ENCODE results near the gene CMIP.

The CMIP gene

DNA sequence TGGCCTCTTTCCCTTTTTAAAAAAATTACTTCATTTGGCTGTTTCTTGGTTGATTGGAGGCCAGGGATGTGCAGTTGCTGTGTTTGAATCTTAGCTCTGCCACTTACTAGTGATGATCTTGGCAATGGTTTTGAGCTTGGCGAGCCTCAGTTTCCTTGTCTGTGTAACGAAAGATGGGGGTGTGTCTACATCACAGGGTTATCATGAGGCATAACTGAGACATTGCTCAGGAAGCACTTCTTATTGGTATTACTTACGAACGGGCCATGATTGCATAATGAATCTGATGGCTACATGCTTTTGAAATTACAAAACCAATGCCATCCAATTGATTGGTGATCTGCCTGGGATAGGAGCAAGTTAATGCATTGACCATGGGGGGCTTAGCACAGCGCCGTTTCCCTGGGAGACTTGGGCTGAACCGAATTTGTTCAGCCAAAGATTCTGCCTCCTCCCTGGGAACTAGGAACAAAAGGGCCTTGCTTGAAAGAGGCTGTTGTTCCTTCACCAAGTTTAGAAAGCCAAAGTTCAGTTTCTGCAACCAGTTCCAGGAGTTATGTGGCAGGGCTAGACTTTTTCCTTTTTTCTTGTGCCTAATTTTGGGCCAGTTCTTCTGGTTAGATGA, 21.9 kb downstream of the CMIP start:
- H3K36me3 Mint-ChIP-seq (ENCODE audit: insufficient read depth) = peaks cover 46% of the 10 kb centered on the region
- ATAC-seq (replicated peaks) (no peak), DNase-seq (no peak)
- no peaks in the 10 kb centered on the region for H3K9me3 Mint-ChIP-seq
- peak overlapping the region; percentile 53 to 95 for H3K27ac Mint-ChIP-seq
- H3K4me3 Mint-ChIP-seq = peak overlapping the region in 1 of 2 donors; percentile 48
- no peaks in the 10 kb centered on the region for H3K27me3 Mint-ChIP-seq
- H3K4me1 Mint-ChIP-seq (ENCODE audit: low read depth in 2 of 2) = peaks cover 69 to 74% of the 10 kb centered on the region in 2 donors

DNA sequence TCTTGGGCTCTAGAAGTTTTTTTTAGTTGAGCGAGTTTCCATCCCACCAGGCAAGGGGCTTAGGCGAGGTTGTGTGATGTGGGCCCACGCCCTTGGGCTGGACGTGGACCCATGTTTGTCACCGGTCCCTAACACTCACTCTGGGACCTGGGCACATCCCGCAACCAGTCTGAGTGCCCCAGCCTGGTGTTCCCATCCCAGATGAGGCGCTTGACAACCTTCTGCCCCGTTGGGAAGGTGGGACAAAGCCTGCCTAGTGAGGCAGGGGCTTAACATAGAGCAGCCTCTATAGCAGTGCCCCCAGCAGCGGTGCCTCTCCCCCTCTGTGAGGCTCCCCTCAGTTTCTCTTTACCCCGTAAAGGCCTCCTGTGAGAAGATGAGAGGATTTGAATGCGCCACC, 22.5 kb downstream of the CMIP start:
- no peaks in the 10 kb centered on the region for H3K9me3 Mint-ChIP-seq
- H3K4me1 Mint-ChIP-seq (ENCODE audit: low read depth in 2 of 2) = peaks cover 67 to 76% of the 10 kb centered on the region in 2 donors
- DNase-seq (no peak), ATAC-seq (replicated peaks) (no peak)
- peak overlapping the region; percentile 95 to 97 for H3K27ac Mint-ChIP-seq
- H3K4me3 Mint-ChIP-seq = no peak overlapping the region
- H3K36me3 Mint-ChIP-seq (ENCODE audit: insufficient read depth) = peaks cover 46% of the 10 kb centered on the region
- no peaks in the 10 kb centered on the region for H3K27me3 Mint-ChIP-seq

DNA sequence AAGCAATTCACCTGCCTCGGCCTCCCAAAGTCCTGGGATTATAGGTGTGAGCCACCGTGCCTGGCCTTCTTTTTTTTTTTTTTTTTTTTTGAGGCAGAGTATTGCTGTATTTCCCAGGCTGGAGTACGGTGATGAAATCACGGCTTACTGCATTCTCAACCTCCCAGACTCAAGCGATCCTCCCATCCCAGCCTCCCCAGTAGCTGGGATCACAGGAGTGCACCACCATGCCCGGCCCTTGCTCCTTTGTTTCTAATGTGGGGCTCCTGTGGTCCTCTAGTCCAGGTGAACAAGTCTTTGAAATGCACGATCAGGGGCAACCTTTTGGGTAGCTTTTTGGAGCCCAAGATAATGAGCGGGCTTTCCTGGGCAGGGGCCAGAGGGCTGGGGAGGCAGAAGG, 23.2 kb downstream of the CMIP start:
- peak overlapping the region in 1 of 2 donors; percentile 88 for H3K4me3 Mint-ChIP-seq

DNA sequence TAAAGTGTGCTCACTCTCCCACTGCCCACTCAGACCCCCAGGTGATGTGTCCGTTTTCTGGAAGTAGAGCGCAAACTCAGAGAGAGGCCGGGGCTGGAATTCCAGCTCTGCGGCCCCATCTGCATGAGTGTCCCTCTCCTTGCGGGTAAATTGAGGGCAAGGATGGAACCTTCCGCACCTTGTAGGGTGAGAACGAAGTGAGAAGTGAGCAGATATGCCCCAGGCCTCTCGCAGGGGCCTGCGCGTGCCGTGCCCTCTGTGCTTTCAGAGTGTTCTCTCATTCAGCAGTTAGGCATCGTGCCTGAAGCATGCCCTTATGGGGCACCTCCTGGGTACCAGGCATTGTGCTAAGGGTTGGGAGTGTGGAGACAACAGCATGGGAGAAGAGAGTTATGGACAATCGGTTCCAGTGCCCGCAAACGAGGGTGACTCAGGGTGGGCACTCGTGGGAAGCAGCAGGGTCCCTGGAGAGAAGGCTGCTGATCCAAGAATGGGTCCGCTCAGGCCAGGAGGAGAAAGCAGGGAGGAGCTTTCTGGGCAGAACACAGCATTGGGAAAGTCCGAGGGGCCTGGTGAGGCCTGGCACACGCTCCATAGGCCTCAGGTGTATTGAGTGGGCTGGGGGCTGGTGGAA, 23.8 kb downstream of the CMIP start:
- Mint-ChIP-seq H3K27ac (peak overlapping the region; percentile 95 to 97), H3K9me3 (no peaks in the 10 kb centered on the region), H3K36me3 (ENCODE audit: insufficient read depth) (peaks cover 54% of the 10 kb centered on the region), H3K4me1 (ENCODE audit: low read depth in 2 of 2) (peaks cover 68 to 78% of the 10 kb centered on the region in 2 donors), H3K4me3 (peak overlapping the region; percentile 43 to 88), H3K27me3 (no peaks in the 10 kb centered on the region)
- ATAC-seq (replicated peaks) = no peak
- no peak for DNase-seq

More for the DNA sequence above, 23.2 kb downstream of the CMIP start:
- no peaks in the 10 kb centered on the region for H3K27me3 Mint-ChIP-seq
- DNase-seq (no peak), ATAC-seq (replicated peaks) (no peak)
- peaks cover 49% of the 10 kb centered on the region for H3K36me3 Mint-ChIP-seq (ENCODE audit: insufficient read depth)
- no peaks in the 10 kb centered on the region for H3K9me3 Mint-ChIP-seq
- peak overlapping the region; percentile 95 to 97 for H3K27ac Mint-ChIP-seq
- H3K4me1 Mint-ChIP-seq (ENCODE audit: low read depth in 2 of 2) = peaks cover 67 to 74% of the 10 kb centered on the region in 2 donors

DNA sequence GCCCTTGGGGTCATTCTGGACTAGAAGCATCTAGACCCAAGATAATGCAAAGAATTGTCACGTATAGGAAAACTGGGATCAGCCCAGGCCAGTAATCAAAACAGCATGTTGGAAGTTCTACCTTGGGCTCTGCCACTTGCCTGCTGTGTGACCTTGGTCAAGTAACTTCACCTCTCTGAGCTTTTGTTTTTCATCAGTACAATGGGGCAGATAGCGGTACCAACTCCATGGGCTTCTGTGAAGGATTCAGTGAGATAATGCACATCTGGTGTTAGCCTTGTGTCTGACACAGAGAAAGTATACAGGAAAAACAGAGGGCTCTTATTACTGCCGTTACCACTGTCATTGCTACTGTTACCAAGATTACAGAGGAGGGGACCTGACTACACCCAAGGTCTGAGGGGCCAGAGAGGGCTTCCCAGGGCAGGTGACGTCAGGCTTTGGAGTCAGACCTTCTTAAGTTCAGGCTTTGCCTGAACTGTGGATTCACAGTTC, 24.6 kb downstream of the CMIP start:
- ATAC-seq (replicated peaks) (peak; percentile 57), DNase-seq (peak in 1 of 3 experiments; percentile 29)
- H3K27ac Mint-ChIP-seq = peak overlapping the region; percentile 95 to 97
- H3K36me3 Mint-ChIP-seq (ENCODE audit: insufficient read depth) = peaks cover 47% of the 10 kb centered on the region
- peak overlapping the region; percentile 84 to 88 for H3K4me3 Mint-ChIP-seq
- H3K9me3 Mint-ChIP-seq = no peaks in the 10 kb centered on the region
- H3K4me1 Mint-ChIP-seq (ENCODE audit: low read depth in 2 of 2) = peaks cover 70 to 76% of the 10 kb centered on the region in 2 donors
- no peaks in the 10 kb centered on the region for H3K27me3 Mint-ChIP-seq

DNA sequence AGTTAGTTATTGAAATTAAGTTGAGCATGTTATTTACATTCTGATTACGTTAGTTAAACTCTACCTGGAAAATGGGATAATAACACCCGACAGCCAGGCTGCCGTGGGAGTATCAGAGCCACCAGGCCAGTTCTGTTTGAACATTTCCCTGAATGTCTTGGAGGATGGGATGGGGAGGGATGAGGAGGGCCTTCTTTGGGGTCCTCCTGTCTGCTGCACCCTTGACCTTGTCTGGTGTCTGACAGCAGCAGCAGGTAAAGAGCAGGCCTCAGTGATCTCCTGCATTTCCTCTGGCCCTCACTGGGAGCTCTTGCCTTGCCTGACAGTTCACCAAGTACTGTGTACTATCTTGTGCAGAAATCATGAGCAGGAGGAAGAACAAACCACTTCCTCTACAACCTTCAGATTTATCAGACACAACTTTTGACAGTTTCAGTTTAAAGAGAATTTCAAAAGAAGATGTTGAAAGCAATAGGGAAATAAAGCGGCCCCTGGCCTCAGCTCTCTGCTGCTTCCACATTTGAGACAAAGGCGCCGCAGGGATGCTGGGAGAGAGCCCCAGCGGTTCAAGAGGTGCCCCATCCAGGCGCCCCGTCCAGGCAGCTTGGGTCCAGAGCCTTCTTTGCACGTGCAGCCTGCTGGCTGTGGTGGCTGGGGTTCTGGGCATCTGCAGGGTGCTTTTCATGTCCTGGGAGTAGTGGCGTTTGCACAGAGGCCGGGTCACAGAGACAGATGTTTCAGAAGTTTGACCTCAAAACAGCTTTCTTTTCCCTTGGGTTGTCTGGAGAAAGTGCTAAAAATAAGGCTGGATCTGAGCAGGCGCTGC, 25.3 kb downstream of the CMIP start:
- peak overlapping the region; percentile 84 to 88 for H3K4me3 Mint-ChIP-seq
- peak overlapping the region; percentile 95 to 97 for H3K27ac Mint-ChIP-seq
- H3K9me3 Mint-ChIP-seq = no peaks in the 10 kb centered on the region
- no peaks in the 10 kb centered on the region for H3K27me3 Mint-ChIP-seq
- peaks cover 70 to 72% of the 10 kb centered on the region in 2 donors for H3K4me1 Mint-ChIP-seq (ENCODE audit: low read depth in 2 of 2)
- H3K36me3 Mint-ChIP-seq (ENCODE audit: insufficient read depth) = peaks cover 45% of the 10 kb centered on the region
- ATAC-seq (replicated peaks) = peak; percentile 90
- DNase-seq = peak; percentile 20 to 39 (median 33)

DNA sequence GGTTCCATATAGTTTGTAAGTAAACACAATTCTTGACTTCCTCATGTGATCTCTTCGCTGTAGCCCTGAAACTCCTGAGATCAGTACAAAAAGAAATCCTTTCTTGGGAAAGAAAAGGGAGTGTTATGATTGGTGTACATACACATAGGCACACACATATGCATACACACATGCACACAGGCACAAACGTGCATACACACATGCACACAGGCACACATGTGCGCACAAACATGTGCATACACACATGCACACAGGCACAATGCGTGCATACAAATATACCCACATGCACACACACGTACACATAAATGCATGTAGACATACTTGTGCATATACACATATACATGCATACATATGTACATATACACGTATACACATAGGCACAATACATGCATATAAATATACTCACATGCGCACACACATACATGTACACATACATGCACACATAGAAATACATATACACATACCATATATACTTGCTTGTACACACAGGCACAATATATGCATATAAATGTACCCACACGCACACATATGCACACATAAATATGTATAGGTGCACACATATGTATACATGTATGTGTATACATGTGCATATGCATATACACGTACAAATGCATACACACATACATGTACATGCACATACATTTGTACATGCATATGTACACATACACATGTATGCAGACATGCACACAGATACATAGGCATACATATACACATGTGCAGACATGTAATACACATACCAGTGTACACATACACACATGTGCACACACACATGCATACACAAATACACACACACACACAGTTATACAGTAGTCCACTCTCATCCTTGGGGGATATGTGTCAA, 26.4 kb downstream of the CMIP start:
- H3K27ac Mint-ChIP-seq = peak overlapping the region; percentile 95 to 97
- DNase-seq = no peak
- peaks cover 50% of the 10 kb centered on the region for H3K36me3 Mint-ChIP-seq (ENCODE audit: insufficient read depth)
- no peak for ATAC-seq (replicated peaks)
- no peaks in the 10 kb centered on the region for H3K27me3 Mint-ChIP-seq
- peaks cover 71 to 74% of the 10 kb centered on the region in 2 donors for H3K4me1 Mint-ChIP-seq (ENCODE audit: low read depth in 2 of 2)
- peak overlapping the region; percentile 84 to 88 for H3K4me3 Mint-ChIP-seq
- H3K9me3 Mint-ChIP-seq = no peaks in the 10 kb centered on the region

DNA sequence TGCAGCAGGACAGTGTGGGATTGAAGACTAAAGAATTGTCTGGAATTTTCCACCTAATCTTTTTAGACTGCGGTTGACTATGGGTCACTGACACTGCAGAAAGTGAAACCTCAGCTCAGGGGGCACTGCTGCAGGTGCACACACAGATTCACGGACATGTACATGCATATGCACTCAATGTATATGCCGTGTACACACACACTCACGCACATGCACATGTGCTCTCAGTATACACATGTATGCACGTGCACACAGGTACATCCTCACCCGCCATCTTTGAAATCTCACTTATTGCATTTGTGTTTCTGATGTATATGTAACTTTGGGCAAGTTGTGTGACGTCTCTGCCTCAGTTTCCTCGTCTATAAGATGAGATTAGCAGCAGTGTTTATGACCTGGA, 27.3 kb downstream of the CMIP start:
- Mint-ChIP-seq H3K4me1 (ENCODE audit: low read depth in 2 of 2) (peaks cover 73 to 76% of the 10 kb centered on the region in 2 donors), H3K4me3 (no peak overlapping the region), H3K36me3 (ENCODE audit: insufficient read depth) (peaks cover 57% of the 10 kb centered on the region), H3K27me3 (no peaks in the 10 kb centered on the region), H3K9me3 (no peaks in the 10 kb centered on the region), H3K27ac (peak overlapping the region; percentile 83 to 90)
- DNase-seq = no peak
- ATAC-seq (replicated peaks) = no peak

DNA sequence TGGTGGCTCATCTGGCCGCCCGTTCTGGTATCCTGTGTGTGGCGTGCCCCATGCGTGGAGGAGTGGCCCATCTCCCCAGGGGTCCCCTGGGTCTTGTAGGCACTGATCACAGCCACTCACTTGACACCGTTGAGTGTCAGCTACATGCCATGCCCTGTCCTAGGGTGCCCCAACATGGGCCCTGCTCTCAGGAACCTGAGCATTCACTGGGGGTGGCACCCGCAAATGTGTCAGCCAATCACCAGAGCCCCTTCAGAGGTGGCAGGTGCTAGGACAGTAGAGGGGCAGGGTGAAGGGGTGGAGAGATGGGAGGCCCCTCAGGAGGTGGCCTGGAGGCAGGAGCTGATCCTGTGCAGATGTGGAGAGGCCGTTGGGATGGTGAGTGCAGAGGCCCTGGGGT, 27.8 kb downstream of the CMIP start:
- no peak overlapping the region for H3K4me3 Mint-ChIP-seq
- ATAC-seq (replicated peaks) (no peak), DNase-seq (no peak)
- H3K9me3 Mint-ChIP-seq = no peaks in the 10 kb centered on the region
- peaks cover 78 to 81% of the 10 kb centered on the region in 2 donors for H3K4me1 Mint-ChIP-seq (ENCODE audit: low read depth in 2 of 2)
- H3K36me3 Mint-ChIP-seq (ENCODE audit: insufficient read depth) = peaks cover 60% of the 10 kb centered on the region
- H3K27me3 Mint-ChIP-seq = no peaks in the 10 kb centered on the region
- H3K27ac Mint-ChIP-seq = peak overlapping the region; percentile 83 to 90

DNA sequence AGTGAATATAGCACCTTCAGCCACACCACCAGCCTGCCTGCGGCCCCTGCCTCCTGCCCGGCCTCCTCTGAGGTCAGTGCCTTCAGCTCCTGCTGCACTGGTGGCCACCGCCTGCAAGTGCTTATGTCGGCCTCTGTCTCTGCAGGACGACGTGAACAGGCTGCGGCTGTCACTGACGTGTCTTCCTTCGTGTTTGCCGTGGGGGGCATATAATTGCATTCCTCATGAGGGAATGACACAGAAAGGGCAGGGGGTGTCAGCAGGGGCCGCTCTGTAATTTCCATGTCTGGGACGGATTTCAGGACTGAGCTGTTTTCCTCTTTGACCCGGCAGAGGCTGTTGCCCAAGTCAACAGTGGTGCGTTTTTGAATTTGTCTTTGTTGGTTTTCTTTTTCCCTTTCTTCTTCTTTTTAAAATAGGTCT, 28.5 kb downstream of the CMIP start:
- ATAC-seq (replicated peaks) (no peak), DNase-seq (no peak)
- H3K4me3 Mint-ChIP-seq = no peak overlapping the region
- H3K27ac Mint-ChIP-seq = peak overlapping the region; percentile 83 to 90
- peaks cover 85% of the 10 kb centered on the region in 2 donors for H3K4me1 Mint-ChIP-seq (ENCODE audit: low read depth in 2 of 2)
- no peaks in the 10 kb centered on the region for H3K9me3 Mint-ChIP-seq
- peaks cover 58% of the 10 kb centered on the region for H3K36me3 Mint-ChIP-seq (ENCODE audit: insufficient read depth)
- no peaks in the 10 kb centered on the region for H3K27me3 Mint-ChIP-seq

DNA sequence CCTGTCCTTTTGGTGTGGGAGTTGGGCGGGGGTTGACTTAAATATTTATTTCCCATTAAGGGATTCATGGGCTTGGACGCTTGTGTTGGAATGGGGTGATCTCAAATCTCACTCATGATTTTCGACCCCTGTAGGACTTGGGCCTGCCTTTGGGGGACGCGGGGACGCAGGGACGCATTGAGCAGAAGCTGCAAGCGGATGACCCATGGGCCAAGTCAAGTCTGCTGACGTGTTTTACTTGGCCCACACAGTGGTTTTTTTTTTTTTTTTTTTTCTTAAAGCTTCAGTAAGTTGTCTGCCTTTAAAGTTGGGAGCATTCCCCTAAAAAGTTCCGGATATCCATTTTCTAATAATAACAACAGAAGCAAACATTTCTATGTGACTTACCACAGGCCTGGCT, 28.9 kb downstream of the CMIP start:
- no peaks in the 10 kb centered on the region for H3K27me3 Mint-ChIP-seq
- H3K4me1 Mint-ChIP-seq (ENCODE audit: low read depth in 2 of 2) = peaks cover 84% of the 10 kb centered on the region in 2 donors
- no peaks in the 10 kb centered on the region for H3K9me3 Mint-ChIP-seq
- H3K27ac Mint-ChIP-seq = peak overlapping the region; percentile 83 to 94
- peaks cover 58% of the 10 kb centered on the region for H3K36me3 Mint-ChIP-seq (ENCODE audit: insufficient read depth)
- ATAC-seq (replicated peaks) = no peak
- no peak overlapping the region for H3K4me3 Mint-ChIP-seq
- no peak for DNase-seq

DNA sequence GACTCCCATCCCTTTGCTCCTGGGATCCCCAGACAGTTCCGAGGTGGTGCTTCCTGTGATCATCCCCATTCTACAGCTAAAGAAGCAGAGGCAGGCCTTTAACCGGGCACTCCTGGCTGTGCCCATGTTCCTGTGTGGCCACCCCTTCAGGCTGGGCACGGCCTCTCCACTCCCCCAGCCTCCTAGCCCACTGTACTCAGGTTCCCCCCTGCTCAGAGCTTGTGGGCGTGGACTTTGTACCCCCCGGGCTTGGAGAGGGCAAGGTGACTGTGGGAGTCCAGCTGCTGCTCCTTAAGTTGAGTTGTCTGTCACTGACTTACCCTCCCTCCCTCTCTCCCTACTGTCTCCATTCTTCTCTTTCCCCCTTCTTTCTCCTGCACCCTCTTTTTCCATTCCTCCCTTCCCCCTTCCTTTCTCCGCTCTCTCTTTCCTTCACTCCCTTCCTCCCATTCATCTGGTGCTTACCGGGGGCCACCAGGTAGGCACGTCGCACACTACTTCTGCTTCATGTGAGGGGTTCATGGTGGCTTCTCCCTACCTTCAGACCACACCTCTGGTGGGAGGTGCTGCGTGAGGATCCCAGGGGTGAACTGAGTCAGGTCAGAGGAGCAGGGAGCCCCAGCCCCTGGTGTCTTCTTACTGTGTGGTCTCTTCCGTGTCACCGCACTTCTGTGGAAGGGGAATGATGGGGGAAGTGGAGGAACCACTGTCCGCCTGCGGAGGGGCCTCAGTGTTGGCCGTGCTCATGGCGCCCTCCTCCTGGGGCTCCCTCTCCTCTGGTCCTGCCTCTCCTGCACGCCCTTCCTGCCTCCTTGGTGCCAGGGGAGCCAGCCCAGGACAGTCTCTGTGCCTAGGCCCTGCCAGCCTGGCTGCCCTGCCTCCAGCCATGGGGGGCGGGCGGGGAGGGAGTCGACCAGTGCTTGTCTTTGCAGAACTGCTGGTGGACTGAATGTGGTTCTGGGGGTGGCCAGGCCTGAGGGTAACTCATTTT, 29.7 kb downstream of the CMIP start:
- H3K4me1 Mint-ChIP-seq (ENCODE audit: low read depth in 2 of 2) = peaks cover 83 to 84% of the 10 kb centered on the region in 2 donors

More for the DNA sequence above, 29.7 kb downstream of the CMIP start:
- H3K27me3 Mint-ChIP-seq = no peaks in the 10 kb centered on the region
- ATAC-seq (replicated peaks) = no peak
- no peak for DNase-seq
- peak overlapping the region in 1 of 2 donors; percentile 21 for H3K4me3 Mint-ChIP-seq
- H3K9me3 Mint-ChIP-seq = no peaks in the 10 kb centered on the region
- peak overlapping the region; percentile 83 to 94 for H3K27ac Mint-ChIP-seq
- peaks cover 60% of the 10 kb centered on the region for H3K36me3 Mint-ChIP-seq (ENCODE audit: insufficient read depth)

All from effector memory CD8-positive, alpha-beta T cell (primary cell).